ENCODE measurements around the gene FGGY.
A peak's percentile ranks its signal among the peaks of the same experiment; 100 is the strongest.
"Not testable (repeated sequence)": the region's sequence is repeated elsewhere in the genome, so short reads cannot be mapped to it uniquely, and the experiment has no call there.

Gene FGGY

DNA sequence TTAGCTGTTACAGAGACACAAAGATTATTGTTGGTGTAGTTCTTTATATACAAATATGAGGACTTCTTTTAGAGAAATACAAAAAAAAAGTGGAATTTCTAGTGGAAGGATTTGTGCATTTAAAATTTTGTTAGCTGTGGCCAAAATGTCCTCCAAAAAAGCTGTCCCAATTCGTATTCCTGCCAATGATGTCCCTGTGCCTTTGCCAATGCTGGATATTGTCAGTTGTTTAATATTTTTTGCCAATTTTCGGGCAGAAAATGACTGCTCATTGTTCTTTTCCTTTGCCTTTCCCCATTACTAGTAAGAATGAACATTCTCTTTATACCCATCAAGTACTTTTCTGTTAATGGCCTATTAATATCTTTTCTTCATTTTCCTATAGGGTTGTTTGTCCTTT is 407.8 kb downstream of the FGGY start:
- no peak for DNase-seq (ENCODE audit: low spot score)

DNA sequence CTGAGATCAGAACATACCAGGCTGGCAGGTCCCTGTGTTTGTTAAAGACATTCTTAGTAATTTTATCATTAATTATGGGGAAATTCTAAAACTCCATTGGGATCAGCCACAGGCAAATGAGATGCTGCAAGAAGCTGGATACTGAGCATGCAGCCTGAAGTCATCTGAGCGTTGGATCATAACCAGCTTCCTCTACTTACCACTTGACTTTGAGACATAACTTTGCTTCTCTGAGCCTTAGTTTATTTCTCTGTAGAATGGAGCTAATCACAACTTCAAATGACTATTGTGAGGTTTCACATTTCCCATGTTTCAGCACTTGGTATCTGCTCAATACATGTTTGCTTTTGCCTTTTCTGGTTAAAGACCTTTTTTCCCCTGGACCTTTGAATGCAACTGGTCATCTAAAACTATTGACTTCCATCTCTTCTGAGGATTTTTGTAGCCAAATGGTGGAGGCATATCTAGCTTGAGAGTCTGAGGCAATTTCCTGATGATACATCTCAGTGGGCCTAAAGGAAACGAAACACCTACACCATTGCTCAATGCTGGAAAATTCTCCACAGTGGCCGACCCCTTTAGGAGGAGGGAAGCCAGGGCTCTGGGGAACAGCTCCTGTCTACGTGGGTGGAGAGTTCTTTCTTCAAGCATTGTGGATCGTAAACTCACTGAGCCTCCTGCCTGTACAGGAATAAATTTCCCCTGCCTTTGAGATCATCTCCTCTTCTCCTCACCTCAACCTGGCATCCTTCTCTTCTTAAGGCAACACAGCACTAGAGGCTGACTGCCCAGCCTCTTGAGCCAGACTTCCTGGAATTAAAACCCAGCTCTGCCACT is 408.8 kb downstream of the FGGY start:
- no peak for DNase-seq (ENCODE audit: low spot score)

- no peak for DNase-seq (ENCODE audit: low spot score)
Observed at GRCh38 chr1:59706303-59706599, 409.4 kb downstream of the FGGY start.

DNA sequence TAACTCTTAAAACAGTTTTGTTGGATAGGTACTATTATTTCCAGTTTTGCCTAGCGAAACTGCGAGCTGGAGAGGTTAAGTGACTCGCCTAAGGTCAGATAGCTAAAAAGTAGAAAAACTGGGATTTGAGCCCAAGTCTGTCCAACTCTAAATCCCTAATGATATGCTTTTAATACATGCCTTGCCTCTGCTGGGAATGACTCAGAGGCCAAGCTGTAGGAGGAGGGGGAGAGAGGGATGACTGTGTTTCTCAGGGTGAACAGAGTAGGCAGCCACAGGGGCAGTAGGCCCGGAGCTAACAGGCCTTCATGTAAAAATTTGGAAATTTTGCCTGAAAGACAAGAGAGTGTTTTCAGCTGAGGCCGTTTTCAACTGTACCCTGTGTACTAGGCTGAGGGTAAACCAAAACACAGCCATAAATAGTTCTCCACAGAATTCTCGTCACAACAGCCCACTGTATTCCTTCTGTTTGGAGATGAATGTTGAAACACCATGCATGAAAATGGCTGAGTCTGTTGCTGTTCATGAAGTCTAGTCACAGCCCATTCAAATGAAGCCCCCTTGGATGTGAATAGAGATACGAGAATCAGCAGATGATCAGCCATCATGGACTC is 410.4 kb downstream of the FGGY start:
- no peak for DNase-seq (ENCODE audit: low spot score)

DNA sequence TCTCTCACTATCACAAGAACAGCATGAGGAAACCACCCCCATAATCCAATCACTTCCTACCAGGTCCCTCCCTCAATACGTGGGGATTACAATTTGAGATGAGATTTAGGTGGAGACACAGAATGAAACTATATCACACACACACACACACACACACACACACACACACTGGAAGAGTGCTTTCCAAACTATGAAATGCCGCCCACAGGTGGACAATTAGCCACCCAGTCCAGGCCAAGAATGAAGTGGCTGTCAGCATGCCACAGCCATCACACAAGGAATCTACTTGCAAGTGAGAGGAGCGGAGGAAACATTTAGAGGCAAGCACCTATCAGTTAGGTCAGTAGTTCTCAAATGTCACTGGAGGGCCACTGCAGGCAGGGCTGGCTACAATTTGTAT is 412.4 kb downstream of the FGGY start:
- DNase-seq (ENCODE audit: low spot score): no peak

GRCh38 chr1:59710920-59711319 is 414.0 kb downstream of the FGGY start:
- DNase-seq (ENCODE audit: low spot score): not testable (repeated sequence)

- no peak for DNase-seq (ENCODE audit: low spot score)
Observed at GRCh38 chr1:59714219-59714618, 417.3 kb downstream of the FGGY start.

DNA sequence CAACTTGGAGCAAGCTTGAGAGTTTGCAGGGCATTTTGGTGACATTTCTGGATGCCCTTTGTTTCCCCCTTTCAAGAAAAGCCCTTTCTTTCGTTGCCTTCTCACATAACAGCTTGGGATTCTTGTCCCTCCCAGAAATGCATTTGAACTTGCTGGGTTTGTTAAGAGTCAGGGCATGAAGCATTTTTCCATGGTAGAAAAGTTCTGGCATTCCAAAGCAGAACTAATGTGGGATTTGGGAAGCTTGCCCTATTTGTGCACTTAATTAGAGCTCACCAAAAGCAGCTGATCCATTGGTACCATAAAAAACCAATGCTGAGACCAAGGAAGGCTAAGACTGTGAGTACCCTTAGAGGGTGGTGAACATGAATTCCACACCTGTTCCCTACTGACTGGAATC is 418.1 kb downstream of the FGGY start:
- DNase-seq (ENCODE audit: low spot score): no peak

DNA sequence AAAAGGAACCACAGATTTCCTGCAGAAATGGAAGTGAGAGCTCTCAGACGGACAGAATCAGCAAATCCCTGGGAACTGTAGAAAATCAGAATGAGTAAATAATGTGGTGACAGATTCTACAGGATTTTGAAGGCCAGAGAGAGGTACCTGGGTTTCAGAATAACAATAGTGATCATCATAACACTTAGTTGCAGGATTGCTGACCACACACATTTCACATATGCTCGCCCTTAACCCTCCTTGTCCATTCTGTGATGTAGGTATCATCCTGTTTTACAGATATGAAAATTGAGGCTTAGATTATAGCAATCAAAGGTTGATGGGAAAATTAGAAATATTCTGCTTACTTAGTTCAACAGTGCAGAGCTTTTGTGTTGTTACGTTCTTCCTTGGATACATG is 419.9 kb downstream of the FGGY start:
- DNase-seq (ENCODE audit: low spot score): no peak

DNA sequence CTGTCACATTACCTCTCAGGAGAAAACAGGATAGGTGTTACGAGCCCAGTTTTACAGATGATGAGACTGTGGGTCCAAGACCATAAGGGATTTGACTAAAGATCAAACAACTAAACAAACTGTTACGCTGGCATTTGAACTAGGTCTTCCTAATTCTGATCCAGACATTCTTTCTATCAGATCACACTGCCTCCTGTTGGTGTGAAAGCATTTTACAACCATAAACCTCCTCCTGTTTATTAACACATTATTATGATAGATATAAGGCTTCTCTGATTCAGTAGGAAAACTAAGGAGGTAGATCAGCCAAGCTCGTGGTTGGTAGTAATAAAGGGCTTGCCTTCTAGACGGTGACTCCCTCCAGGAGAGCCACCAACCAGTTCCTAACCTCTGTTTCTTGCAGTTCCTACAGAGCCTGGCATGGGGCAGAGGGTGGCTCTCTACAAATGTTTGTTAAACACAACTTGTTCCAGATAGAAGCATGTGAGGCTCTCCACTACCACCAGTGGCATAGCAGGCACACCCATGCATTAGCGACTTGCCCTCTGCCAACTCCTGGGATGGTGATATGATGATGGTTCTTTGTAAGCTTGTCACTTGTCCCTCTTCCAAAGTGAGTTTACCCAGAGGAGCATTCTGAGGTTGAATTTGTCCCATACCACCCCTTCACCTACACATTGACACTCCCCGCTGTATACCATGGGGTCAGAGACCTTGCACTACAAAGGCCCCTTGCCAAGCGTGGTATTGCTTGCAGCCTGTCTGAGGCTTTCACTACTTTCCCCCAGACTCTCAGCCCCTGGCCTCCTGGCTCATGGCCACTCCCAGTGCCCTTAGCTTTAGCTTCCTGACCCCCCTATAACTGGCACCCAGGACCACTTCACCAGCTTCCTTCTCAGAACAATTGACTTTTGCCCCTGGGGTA is 421.4 kb downstream of the FGGY start:
- DNase-seq (ENCODE audit: low spot score): no peak

DNA sequence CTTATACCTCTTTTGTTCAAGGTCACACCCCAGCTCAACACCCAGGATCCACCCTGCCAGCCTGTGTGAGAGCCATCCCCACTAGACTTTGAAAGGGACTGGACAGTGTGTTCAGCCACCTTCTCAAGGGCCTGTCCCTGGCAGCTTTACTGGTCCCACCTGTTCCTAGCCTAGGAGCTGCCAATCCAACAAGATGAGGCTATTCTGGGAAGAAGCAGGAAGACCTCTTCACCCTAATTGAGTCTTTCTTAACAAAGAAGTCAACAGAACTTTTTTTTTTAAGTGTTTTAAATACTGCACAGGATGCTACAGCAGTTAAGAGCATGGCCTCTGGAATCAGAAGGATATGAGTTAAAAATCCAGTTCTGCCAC is 422.1 kb downstream of the FGGY start:
- DNase-seq (ENCODE audit: low spot score): no peak

- DNase-seq (ENCODE audit: low spot score): no peak
Observed at GRCh38 chr1:59720326-59721115, 423.6 kb downstream of the FGGY start.

- DNase-seq (ENCODE audit: low spot score): no peak
Observed at GRCh38 chr1:59730302-59730701, 433.4 kb downstream of the FGGY start.

- DNase-seq (ENCODE audit: low spot score): peak; percentile 23
Observed at GRCh38 chr1:59730759-59731478, 434.0 kb downstream of the FGGY start.

- no peak for DNase-seq (ENCODE audit: low spot score)
Observed at GRCh38 chr1:59731591-59731990, 434.7 kb downstream of the FGGY start.

- DNase-seq (ENCODE audit: low spot score): no peak
Observed at GRCh38 chr1:59732214-59732955, 435.5 kb downstream of the FGGY start.

DNA sequence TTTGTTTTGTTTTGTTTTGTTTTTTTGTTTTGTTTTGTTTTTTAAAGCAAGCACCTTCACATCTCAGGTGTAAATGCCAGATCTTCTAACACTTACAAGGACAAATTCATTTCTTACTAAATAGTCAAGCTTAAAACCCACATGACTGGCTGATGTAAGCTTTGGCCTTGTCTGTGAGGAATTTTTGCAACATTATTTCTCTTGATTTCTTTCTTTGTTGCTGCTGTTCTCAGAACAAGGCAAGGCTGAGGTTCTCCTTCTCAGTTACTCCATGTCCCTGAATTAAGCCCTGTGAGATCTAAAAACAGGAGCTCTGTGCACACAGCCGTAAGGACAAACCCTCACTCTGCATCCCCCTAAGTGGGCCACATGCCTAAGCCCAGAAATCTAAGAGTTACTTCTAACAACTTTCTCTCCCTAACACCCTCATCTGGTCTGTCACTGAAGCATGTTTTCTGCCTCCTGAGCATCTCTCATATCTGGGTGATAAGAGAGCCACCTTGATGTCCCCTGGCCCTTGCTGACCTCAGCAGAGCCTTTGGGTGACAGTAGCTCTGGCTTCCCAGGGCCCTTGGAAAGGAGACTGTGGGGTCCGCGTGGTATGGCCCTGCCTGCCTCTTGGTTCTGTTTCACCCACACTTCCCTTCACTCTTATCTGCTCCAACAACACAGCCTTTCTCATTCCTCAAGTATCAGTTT is 436.7 kb downstream of the FGGY start:
- no peak for DNase-seq (ENCODE audit: low spot score)

DNA sequence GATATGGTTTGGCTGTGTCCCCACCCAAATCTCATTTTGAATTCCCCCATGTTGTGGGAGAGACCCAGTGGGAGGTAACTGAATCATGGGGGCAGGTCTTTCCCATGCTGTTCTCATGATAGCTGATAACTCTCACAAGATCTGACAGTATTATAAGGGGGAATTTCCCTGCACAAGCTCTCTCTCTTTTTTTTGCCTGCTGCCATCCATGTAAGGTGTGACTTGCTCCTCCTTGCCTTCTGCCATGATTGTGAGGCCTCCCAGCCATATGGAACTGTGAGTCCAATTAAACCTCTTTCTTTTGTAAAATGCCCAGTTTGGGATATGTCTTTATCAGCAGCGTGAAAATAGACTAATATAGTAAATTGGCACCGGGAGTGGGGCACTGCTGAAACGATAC is 439.0 kb downstream of the FGGY start:
- DNase-seq (ENCODE audit: low spot score): not testable (repeated sequence)

GRCh38 chr1:59736744-59737143 is 439.9 kb downstream of the FGGY start:
- no peak for DNase-seq (ENCODE audit: low spot score)

GRCh38 chr1:59737638-59738037 is 440.7 kb downstream of the FGGY start:
- no peak for DNase-seq (ENCODE audit: low spot score)

Data from hematopoietic multipotent progenitor cell treated with erythropoietin and hydrocortisone succinate and interleukin-3 and kit ligand, for 17 days (in vitro differentiated cells).